BLaER1 (cell line): ENCODE data around the gene TBL1XR1.

Source experiments
- H3K27ac ChIP-seq: shearing (Covaris generic); formaldehyde crosslinking; 2 replicates; pipeline ENCODE4 v1.8.1; 2022
- H3K27me3 ChIP-seq: shearing (Covaris generic); formaldehyde crosslinking; 2 replicates; pipeline ENCODE4 v1.8.1; 2022
- H3K36me3 ChIP-seq: shearing (Covaris generic); formaldehyde crosslinking; 2 replicates; pipeline ENCODE4 v1.8.1; 2022
- H3K4me1 ChIP-seq: shearing (Covaris generic); formaldehyde crosslinking; 2 replicates; pipeline ENCODE4 v1.8.1; 2022
- H3K4me2 ChIP-seq: shearing (Covaris generic); formaldehyde crosslinking; 2 replicates; pipeline ENCODE4 v1.8.1; 2022
- H3K4me3 ChIP-seq: shearing (Covaris generic); formaldehyde crosslinking; 2 replicates; pipeline ENCODE4 v1.8.1; 2022
- H3K9ac ChIP-seq: shearing (Covaris generic); formaldehyde crosslinking; 2 replicates; pipeline ENCODE4 v1.8.1; 2022
- H3K9me3 ChIP-seq: shearing (Covaris generic); formaldehyde crosslinking; 2 replicates; pipeline ENCODE4 v1.8.1; 2022
- H4K20me1 ChIP-seq: shearing (Covaris generic); formaldehyde crosslinking; 2 replicates; pipeline ENCODE4 v1.8.1; 2022
- Cebpa-rat ChIP-seq: shearing (Covaris generic); IDR thresholded peaks from 2 replicates; pipeline ENCODE4 v1.8.1; 2022

The TBL1XR1 gene

GRCh38 chr3:176992978-176993377 is 204.3 kb downstream of the TBL1XR1 start:
- H3K4me1 ChIP-seq: no peaks in the 10 kb centered on the region
- H3K36me3 ChIP-seq: no peaks in the 10 kb centered on the region
- no peak overlapping the region for H3K4me3 ChIP-seq
- H3K27ac ChIP-seq: no peak overlapping the region
- H3K9ac ChIP-seq: no peak overlapping the region
- H3K27me3 ChIP-seq: no peaks in the 10 kb centered on the region
- no peak overlapping the region for H3K4me2 ChIP-seq
- H4K20me1 ChIP-seq: no peaks in the 10 kb centered on the region
- TF ChIP-seq Cebpa-rat: no peak
- peaks cover 19% of the 10 kb centered on the region for H3K9me3 ChIP-seq

- Histone ChIP-seq H3K27ac (no peak overlapping the region), H3K4me3 (no peak overlapping the region), H3K4me2 (no peak overlapping the region), H3K9ac (no peak overlapping the region), H3K4me1 (no peaks in the 10 kb centered on the region), H3K27me3 (no peaks in the 10 kb centered on the region), H3K9me3 (peaks cover 19% of the 10 kb centered on the region), H4K20me1 (no peaks in the 10 kb centered on the region), H3K36me3 (no peaks in the 10 kb centered on the region)
- no peak for TF ChIP-seq Cebpa-rat
Measured at GRCh38 chr3:176992565-176992964, 204.7 kb downstream of the TBL1XR1 start.

- Histone ChIP-seq H3K9ac (no peak overlapping the region), H3K9me3 (peaks cover 19% of the 10 kb centered on the region), H3K4me2 (no peak overlapping the region), H3K4me1 (no peaks in the 10 kb centered on the region), H3K27me3 (no peaks in the 10 kb centered on the region), H3K4me3 (no peak overlapping the region), H3K36me3 (no peaks in the 10 kb centered on the region), H3K27ac (no peak overlapping the region), H4K20me1 (no peaks in the 10 kb centered on the region)
- no peak for TF ChIP-seq Cebpa-rat
Measured at GRCh38 chr3:176988795-176989194, 208.5 kb downstream of the TBL1XR1 start.

DNA sequence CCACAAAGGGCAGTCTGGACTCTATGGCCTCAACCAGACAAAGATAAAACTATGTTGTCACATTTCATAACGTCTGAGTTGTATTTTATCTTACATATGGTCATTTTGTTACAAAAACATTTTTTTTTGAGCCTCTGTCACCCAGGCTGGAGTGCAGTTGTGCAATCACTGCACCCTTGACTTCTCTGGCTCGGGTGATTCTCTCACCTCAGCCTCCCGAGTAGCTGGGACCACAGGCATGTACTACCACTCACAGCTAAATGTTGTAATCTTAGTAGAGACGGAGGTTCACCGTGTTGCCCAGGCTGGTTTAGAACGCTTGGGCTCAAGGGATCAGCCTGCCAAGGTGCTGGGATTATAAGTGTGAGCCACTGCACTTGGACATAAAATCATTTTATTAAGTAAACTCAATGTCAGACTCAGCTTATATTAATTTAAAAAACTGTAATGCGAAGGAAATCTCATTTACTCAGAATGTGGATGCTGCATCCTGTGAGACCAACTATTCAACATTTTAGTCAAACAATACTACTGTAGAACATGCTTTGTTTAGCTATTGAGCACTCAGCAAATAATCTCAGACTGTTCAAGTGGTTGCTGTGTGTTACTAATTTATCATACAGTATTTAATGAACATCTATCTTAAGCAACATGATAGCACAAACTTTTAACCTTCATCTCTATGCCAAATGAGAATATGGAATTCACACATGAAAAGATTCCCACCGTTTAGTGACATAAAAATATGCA is 209.2 kb downstream of the TBL1XR1 start:
- no peak overlapping the region for H3K9ac ChIP-seq
- 0 out of 2 replicates have a peak, but pooled peaks have one; percentile 41 for TF ChIP-seq Cebpa-rat
- H3K27ac ChIP-seq: no peak overlapping the region
- no peak overlapping the region for H3K4me3 ChIP-seq
- H3K36me3 ChIP-seq: no peaks in the 10 kb centered on the region
- H3K4me1 ChIP-seq: no peaks in the 10 kb centered on the region
- H3K27me3 ChIP-seq: no peaks in the 10 kb centered on the region
- peaks cover 19% of the 10 kb centered on the region for H3K9me3 ChIP-seq
- H3K4me2 ChIP-seq: no peak overlapping the region
- no peaks in the 10 kb centered on the region for H4K20me1 ChIP-seq

- Histone ChIP-seq H3K4me1 (no peaks in the 10 kb centered on the region), H3K36me3 (no peaks in the 10 kb centered on the region), H3K4me3 (no peak overlapping the region), H3K27ac (no peak overlapping the region), H3K9ac (no peak overlapping the region), H3K9me3 (0 out of 2 replicates have a peak, but pooled peaks cover 7% of the 10 kb centered on the region), H3K4me2 (no peak overlapping the region), H3K27me3 (no peaks in the 10 kb centered on the region), H4K20me1 (no peaks in the 10 kb centered on the region)
- TF ChIP-seq Cebpa-rat: no peak
Measured at GRCh38 chr3:176978441-176978840, 218.8 kb downstream of the TBL1XR1 start.

DNA sequence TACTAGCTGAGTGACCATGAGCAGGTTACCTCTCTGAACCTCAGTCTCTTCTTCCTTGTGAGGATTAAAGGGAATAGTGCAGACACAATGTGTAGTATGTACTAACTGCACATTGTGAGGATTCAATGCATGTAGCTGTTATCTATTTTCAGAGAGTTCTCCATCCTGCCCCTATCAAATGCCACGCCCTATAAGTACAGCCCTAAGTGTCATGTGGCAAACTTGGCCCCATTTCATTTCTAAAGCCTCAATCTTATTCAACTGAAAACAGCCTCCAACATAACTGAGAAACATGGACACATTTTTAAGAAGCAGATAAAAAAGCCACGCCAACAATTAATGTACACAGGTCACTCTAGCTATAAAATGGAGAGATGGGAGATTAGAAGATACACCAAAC is 220.0 kb downstream of the TBL1XR1 start:
- no peak for TF ChIP-seq Cebpa-rat
- no peak overlapping the region for H3K4me3 ChIP-seq
- no peaks in the 10 kb centered on the region for H3K36me3 ChIP-seq
- H3K27me3 ChIP-seq: no peaks in the 10 kb centered on the region
- no peaks in the 10 kb centered on the region for H4K20me1 ChIP-seq
- H3K9ac ChIP-seq: no peak overlapping the region
- H3K4me1 ChIP-seq: no peaks in the 10 kb centered on the region
- no peak overlapping the region for H3K27ac ChIP-seq
- 0 out of 2 replicates have a peak, but pooled peaks cover 3% of the 10 kb centered on the region for H3K9me3 ChIP-seq
- H3K4me2 ChIP-seq: no peak overlapping the region

- Histone ChIP-seq H3K4me1 (no peaks in the 10 kb centered on the region), H3K4me2 (no peak overlapping the region), H4K20me1 (no peaks in the 10 kb centered on the region), H3K36me3 (no peaks in the 10 kb centered on the region), H3K27me3 (no peaks in the 10 kb centered on the region), H3K9me3 (no peaks in the 10 kb centered on the region), H3K4me3 (no peak overlapping the region), H3K9ac (no peak overlapping the region), H3K27ac (no peak overlapping the region)
- no peak for TF ChIP-seq Cebpa-rat
Measured at GRCh38 chr3:176976586-176976985, 220.7 kb downstream of the TBL1XR1 start.

GRCh38 chr3:176974279-176974678 is 223.0 kb downstream of the TBL1XR1 start:
- Histone ChIP-seq H3K27me3 (no peaks in the 10 kb centered on the region), H3K36me3 (no peaks in the 10 kb centered on the region), H3K9ac (no peak overlapping the region), H3K4me1 (peaks cover 4% of the 10 kb centered on the region; the same call in 1 of the 2 replicates), H3K4me2 (no peak overlapping the region), H3K4me3 (no peak overlapping the region), H3K9me3 (no peaks in the 10 kb centered on the region), H3K27ac (no peak overlapping the region), H4K20me1 (no peaks in the 10 kb centered on the region)
- no peak for TF ChIP-seq Cebpa-rat

DNA sequence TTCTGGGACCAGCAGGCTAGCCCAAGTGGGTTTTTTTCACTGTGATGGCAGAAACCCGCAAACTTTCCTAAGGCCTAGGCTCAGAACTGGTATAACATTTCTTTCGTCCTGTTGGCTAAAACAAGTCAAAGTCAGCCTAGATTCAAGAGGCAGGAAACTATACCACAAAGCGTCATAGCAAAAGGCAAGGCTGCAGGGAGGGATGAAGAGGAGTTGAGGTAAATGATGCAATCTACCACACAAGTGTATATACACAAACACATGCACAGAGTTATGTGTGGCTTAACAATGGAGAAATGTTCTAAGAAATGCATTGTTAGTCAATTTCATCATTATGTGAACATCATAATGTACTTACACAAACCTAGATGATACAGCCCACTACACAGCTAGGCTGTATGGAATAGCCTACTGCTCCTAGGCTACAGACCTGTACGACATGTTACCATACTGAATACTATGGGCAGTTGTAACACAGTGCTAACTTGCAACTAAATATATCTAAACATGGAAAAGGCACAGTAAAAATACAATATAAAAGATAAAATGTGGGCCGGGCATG is 225.6 kb downstream of the TBL1XR1 start:
- Histone ChIP-seq H4K20me1 (no peaks in the 10 kb centered on the region), H3K4me2 (no peak overlapping the region), H3K9me3 (no peaks in the 10 kb centered on the region), H3K4me1 (peaks cover 6% of the 10 kb centered on the region; the same call in 1 of the 2 replicates), H3K27me3 (no peaks in the 10 kb centered on the region), H3K36me3 (no peaks in the 10 kb centered on the region), H3K9ac (no peak overlapping the region), H3K4me3 (no peak overlapping the region), H3K27ac (no peak overlapping the region)
- TF ChIP-seq Cebpa-rat: no peak

DNA sequence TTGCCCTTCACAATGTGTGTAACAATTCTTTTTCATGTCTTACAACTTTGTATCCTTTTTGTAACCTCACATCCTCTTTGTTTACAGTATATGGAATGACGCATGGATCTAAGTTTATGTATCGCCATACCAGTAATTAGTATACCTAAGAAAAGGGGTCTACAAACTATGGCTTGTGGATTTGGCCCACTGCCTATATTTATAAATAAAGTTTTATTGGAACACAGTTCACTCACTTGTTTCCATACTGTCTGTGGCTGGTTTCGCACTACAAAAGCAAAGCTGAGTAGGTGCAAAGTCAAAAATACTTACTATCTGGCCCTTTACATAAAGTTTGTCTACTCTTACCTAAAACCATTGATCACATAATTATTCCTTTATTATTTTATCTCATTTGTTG is 226.5 kb downstream of the TBL1XR1 start:
- Histone ChIP-seq H3K4me2 (no peak overlapping the region), H3K27me3 (no peaks in the 10 kb centered on the region), H3K4me3 (no peak overlapping the region), H3K9ac (no peak overlapping the region), H4K20me1 (no peaks in the 10 kb centered on the region), H3K27ac (no peak overlapping the region), H3K4me1 (peaks cover 6% of the 10 kb centered on the region; the same call in 1 of the 2 replicates), H3K36me3 (no peaks in the 10 kb centered on the region), H3K9me3 (no peaks in the 10 kb centered on the region)
- no peak for TF ChIP-seq Cebpa-rat
